WTC11 (cell line): Measurements from ENCODE around the gene KRT10.
"Not testable (repeated sequence)": the region's sequence is repeated elsewhere in the genome, so short reads cannot be mapped to it uniquely, and the experiment has no call there.

ENCODE experiments used
- CBFB ChIP-seq: sonication (generic); formaldehyde crosslinking; IDR thresholded peaks from 2 replicates; pipeline ENCODE4 v1.8.1; 2022; ENCODE audit warnings: mild to moderate bottlenecking, low read depth, missing genetic modification reagents
- PRRX2 ChIP-seq: fragments of 250-450 bp; sonication (Bioruptor Pico); IDR thresholded peaks from 2 replicates; pipeline ENCODE4 v1.8.0; 2021; ENCODE audit warnings: mild to moderate bottlenecking
- RORB ChIP-seq: fragments of 250-450 bp; sonication (Bioruptor Pico); IDR thresholded peaks from 2 replicates; pipeline ENCODE4 v1.9.0; 2021; ENCODE audit warnings: mild to moderate bottlenecking

- TF ChIP-seq CBFB; PRRX2 (CRISPR knock-in tag); RORB (CRISPR knock-in tag): not testable (repeated sequence)
These were observed 7.8 kb downstream of the KRT10 start for GRCh38 chr17:40814657-40815056.
